GM12865 (cell line): ENCODE results near the gene TNK2.

ENCODE experiments used
- DNase-seq: peaks from one replicate; pipeline ENCODE4 v3.0.0; 2010; ENCODE audit warnings: low read depth
- H3K4me3 ChIP-seq: 2 replicates; pipeline ENCODE4 v1.5.1; 2011; ENCODE audit warnings: mild to moderate bottlenecking, low read depth, low read length, control low read depth
- CTCF ChIP-seq: IDR thresholded peaks from 2 replicates; pipeline ENCODE4 v1.5.1; 2011; ENCODE audit warnings: low read length, control low read depth, low read depth, inconsistent platforms; ENCODE audit not compliant: insufficient read depth; ENCODE audit errors: missing control alignments

The TNK2 gene

GRCh38 chr3:195859061-195859845 is 49.1 kb downstream of the TNK2 start:
- peak; percentile 72 for DNase-seq
- TF ChIP-seq CTCF: peak; percentile 96
- H3K4me3 ChIP-seq: no peak overlapping the region

- no peak for TF ChIP-seq CTCF
- DNase-seq: no peak
- no peak overlapping the region for H3K4me3 ChIP-seq
Measured at GRCh38 chr3:195856410-195857084, 51.8 kb downstream of the TNK2 start.

- DNase-seq: no peak
- no peak overlapping the region for H3K4me3 ChIP-seq
- no peak for TF ChIP-seq CTCF
Measured at GRCh38 chr3:195855471-195856409, 52.6 kb downstream of the TNK2 start.

GRCh38 chr3:195854628-195855294 is 53.6 kb downstream of the TNK2 start:
- no peak for DNase-seq
- no peak for TF ChIP-seq CTCF
- H3K4me3 ChIP-seq: no peak overlapping the region

- no peak for TF ChIP-seq CTCF
- no peak for DNase-seq
Measured at GRCh38 chr3:195853996-195854395, 54.4 kb downstream of the TNK2 start.

GRCh38 chr3:195853036-195853435 is 55.3 kb downstream of the TNK2 start:
- no peak overlapping the region for H3K4me3 ChIP-seq
- DNase-seq: no peak
- TF ChIP-seq CTCF: no peak

More at GRCh38 chr3:195853996-195854395, 54.4 kb downstream of the TNK2 start:
- no peak overlapping the region for H3K4me3 ChIP-seq
